K562 (cell line): ENCODE measurements around the gene PHF21A.

ENCODE experiments used
- ATF6 ChIP-seq: sonication (generic); formaldehyde crosslinking; IDR thresholded peaks from 2 replicates; pipeline ENCODE4 v1.4.0; 2020; ENCODE audit warnings: mild to moderate bottlenecking, missing genetic modification reagents
- GTF2A2 ChIP-seq: IDR thresholded peaks from 2 replicates; pipeline ENCODE4 v1.6.1; 2016; ENCODE audit warnings: mild to moderate bottlenecking, missing genetic modification characterization, missing compliant biosample characterization
- KLF6 ChIP-seq: fragments of 250-450 bp; sonication (Bioruptor Pico); IDR thresholded peaks from 2 replicates; pipeline ENCODE4 v1.4.0; 2020; ENCODE audit warnings: mild to moderate bottlenecking, moderate library complexity, borderline replicate concordance
- MAX ChIP-seq: sonication (generic); formaldehyde crosslinking; IDR thresholded peaks from 2 replicates; pipeline ENCODE4 v1.9.0; 2022; ENCODE audit warnings: mild to moderate bottlenecking, missing genetic modification reagents
- MED1 ChIP-seq: sonication (generic); formaldehyde crosslinking; IDR thresholded peaks from 2 replicates; pipeline ENCODE4 v1.8.1; 2023; ENCODE audit warnings: missing genetic modification reagents, borderline replicate concordance
- MEF2A ChIP-seq: IDR thresholded peaks from 2 replicates; pipeline ENCODE4 v1.6.1; 2011; ENCODE audit warnings: low read depth, mild to moderate bottlenecking, low read length, moderate library complexity; ENCODE audit not compliant: control insufficient read depth
- RNF2 ChIP-seq: sonication (generic); IDR thresholded peaks from 2 replicates; pipeline ENCODE4 v1.6.1; 2016
- STAT5B ChIP-seq: fragments of 250-450 bp; sonication (Bioruptor Pico); IDR thresholded peaks from 2 replicates; pipeline ENCODE4 v1.8.0; 2021; ENCODE audit warnings: mild to moderate bottlenecking, inconsistent platforms
- ZBTB40 ChIP-seq, 2 experiments: fragments of 450-650 bp in 1 of 2; sonication (generic) in 1 of 2; formaldehyde crosslinking in 1 of 2; IDR thresholded peaks; 2 replicates each; pipeline versions ENCODE4 v1.7.1 to v1.9.0; 2016 to 2022; ENCODE audit warnings: inconsistent platforms in 1 of 2, mild to moderate bottlenecking in 1 of 2, missing genetic modification reagents in 1 of 2
- ZFX ChIP-seq: sonication (generic); formaldehyde crosslinking; IDR thresholded peaks from 2 replicates; pipeline ENCODE4 v1.8.0; 2022; ENCODE audit warnings: mild to moderate bottlenecking, missing genetic modification reagents, moderate library complexity

- TF ChIP-seq MAX (no peak), STAT5B (no peak), ZBTB40 (IDR thresholded peaks at IDR 0.05) (no peak), ZBTB40 (CRISPR knock-in tag; IDR thresholded peaks at IDR 0.05) (no peak), ATF6 (CRISPR knock-in tag) (no peak), KLF6 (CRISPR knock-in tag) (no peak), RNF2 (no peak), GTF2A2 (tag) (no peak), MEF2A (no peak), MED1 (no peak), ZFX (CRISPR knock-in tag) (no peak)
These were observed 71.8 kb downstream of the PHF21A start for GRCh38 chr11:46049325-46049897.
